GM03348 (cell line): Measurements from ENCODE around the gene MARCHF10.
"Not testable (repeated sequence)": the region's sequence is repeated elsewhere in the genome, so short reads cannot be mapped to it uniquely, and the experiment has no call there.

Experiments used
- DNase-seq: peaks from one replicate; pipeline ENCODE4 v3.0.0; 2012; ENCODE audit warnings: low spot score

Gene MARCHF10

DNA sequence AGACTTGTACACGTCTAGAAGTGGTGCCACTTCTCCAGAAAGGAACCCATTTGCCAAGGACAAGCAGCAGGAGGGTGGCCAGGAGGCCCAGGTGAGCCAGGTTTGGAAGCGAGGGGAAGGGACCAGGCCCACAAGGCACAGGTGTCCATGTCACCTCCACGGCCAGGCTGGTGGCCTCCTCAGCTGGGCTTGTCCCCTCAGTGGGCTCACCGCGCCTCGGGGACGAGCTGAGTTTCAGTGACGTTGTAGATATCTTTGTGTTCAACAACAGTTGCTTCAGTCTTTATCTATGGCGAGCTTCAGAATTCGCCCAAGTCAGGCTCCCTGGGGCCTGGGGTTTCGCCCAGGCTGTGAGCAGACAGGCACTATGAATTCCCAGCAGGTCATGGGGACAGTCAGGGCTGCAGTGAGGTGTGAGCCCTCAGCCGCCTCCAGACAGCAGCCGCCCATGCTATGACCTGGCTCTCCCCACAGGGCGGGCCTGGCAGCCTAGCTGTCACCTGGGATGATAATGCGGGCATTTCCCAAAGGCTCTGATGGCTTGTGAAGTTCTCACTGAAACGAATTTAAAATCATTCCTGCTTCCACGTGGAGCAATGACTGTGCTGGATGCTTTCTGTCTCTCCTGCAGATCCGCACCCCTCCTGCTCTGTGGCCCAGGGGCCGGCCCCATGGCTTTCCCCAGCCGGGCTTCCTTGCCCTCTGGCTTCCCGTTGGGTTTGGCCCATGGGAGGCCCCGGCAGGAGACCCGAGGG is 91.1 kb downstream of the MARCHF10 start:
- DNase-seq: no peak

DNA sequence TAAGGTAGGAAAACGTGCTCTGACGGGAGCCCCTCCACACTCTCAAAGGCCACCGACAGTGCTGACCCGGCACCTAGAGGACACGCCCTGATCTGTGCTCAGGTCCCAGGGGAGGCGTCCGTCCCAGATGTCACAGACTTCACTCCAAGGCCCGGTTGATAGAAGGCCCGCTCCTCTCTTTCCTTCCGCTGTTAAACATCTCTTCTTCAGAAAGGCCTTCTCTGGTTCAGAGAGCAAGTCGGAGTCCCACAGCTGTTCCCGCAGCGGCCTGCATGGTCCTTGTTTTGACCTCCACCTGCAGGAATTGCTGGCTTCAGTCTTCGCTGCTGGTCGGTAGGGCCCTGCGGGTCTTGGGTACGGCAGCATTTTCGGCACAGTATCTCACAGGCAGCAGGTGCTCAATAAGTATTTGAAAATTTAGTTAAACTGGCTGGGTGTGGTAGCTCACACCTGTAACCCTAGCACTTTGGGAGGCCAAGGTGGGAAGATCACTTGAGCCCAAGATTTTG is 92.2 kb downstream of the MARCHF10 start:
- no peak for DNase-seq

DNA sequence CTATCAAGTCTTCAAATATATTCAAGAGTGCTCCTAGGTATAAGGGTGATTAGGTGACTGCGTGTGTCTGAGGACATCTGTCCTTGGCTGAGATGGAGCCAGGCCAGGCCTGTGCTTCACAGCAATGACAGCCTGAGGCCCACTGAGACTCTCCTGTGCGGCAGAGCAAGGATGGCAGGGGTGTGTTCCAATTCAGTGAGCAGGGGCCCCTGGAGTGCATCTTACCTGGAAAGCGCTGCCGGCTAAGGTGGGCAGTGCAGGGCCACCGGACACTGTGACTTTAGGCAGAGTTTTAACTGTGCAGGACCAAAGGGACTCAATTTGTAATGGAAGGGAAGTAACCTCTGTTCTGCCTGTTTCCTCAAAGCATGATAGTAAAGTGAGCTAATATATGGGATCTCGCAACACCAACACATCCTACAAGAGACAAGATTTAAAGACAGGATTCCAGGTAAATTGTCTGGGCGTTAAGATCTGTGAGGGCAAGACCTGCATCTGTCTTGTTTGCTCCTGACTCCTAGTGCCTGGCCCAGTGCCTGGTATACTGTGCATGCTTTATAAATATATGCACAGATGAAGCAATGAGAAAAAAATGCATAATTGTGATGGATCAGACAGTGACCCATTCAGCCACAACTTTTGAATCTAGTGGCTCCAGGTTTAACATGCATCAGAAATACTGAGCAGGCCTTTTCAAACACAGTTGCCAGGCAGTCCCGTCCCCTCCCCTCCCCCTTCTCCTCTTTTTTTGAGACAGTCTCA is 93.9 kb downstream of the MARCHF10 start:
- DNase-seq: peak; percentile 40

DNA sequence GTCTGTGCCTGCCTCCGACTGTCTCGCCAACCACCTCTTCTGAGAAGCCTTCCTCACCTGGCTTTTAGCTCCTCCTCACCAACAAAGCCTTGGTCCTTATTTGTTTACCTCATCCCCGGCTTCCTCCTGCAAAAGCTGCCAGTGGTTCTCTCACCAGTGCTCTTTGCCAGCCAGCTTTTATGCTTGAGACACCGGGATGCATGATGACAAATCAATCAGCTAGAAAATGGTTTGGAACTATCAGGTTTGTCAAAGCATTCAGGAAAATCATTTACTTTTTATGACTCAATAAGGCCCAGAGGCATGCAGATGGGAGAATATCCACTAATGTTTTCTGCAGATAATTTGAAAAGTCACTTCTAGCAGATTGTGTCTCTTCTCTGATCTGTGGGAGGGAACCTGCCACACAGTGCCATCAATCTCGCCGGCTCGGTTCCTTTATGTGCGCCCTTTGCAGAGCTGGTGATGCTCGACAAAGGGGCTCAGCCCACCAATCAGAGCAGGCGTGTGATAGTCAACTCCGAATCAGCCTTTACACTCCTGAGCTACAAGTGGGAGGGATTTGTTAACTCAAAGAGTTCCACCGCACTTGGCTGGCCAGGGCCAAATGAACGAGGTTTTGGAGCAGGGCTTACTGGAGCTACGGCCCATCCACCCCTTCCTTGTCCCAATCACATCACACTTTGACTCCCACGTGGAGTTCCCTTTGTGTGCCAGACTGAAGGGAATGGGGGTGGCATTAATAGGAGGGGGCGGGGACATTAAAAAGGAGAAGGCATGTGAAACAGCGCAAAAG is 94.8 kb downstream of the MARCHF10 start:
- no peak for DNase-seq

DNA sequence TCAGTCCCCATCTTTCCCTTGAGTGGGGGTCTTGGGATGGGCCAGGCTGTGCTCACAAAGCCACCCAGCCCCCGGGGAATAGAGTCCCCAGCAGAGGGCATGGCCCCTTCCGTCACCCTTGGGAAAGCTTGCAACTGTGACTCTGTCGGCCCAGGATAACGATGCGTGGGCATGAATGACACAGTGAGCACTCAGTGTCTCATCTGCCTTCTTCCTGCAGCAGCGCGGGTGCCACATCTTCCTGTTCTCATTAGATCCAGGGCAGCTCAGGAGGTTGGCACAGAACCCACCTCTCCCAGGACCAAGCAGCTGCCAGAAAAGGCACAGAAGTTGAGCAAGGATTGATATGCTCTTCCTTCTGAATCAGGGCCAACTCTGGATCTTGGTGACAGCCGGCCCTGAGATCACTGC is 95.9 kb downstream of the MARCHF10 start:
- no peak for DNase-seq

DNA sequence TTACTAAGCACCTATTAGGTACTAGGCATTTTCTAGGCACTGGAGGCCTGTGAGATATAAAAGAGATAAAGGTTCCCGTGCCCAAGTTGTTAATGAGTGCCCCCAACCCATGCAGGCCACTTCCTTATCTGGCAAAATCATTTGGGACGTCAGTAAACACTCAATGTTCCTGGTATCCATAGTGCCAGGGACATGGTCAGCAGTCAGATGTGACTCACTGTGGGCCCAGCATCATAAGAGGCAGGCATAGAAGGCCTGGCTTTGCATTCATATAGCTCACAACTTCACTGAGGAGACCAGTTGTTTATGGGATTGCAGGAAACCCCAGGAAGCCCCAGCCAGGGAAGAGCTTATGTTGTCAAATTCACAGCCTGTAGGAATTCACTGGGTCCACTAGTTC is 99.5 kb downstream of the MARCHF10 start:
- DNase-seq: no peak

DNA sequence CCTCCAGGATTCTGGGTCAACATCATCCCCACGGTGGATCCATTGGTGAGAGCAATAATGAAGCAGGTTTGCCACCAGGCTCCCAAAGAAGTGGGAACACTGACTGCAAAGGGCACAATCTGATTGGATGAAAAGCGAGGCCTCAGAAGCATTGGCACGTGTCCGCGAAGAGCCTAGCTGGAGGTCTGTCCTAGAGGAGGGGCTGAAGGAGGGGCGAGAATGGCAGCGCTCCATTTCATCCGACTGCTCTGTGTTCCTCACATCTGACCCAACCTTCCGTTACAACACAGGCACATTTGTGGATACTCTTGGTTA is 100.7 kb downstream of the MARCHF10 start:
- no peak for DNase-seq

DNA sequence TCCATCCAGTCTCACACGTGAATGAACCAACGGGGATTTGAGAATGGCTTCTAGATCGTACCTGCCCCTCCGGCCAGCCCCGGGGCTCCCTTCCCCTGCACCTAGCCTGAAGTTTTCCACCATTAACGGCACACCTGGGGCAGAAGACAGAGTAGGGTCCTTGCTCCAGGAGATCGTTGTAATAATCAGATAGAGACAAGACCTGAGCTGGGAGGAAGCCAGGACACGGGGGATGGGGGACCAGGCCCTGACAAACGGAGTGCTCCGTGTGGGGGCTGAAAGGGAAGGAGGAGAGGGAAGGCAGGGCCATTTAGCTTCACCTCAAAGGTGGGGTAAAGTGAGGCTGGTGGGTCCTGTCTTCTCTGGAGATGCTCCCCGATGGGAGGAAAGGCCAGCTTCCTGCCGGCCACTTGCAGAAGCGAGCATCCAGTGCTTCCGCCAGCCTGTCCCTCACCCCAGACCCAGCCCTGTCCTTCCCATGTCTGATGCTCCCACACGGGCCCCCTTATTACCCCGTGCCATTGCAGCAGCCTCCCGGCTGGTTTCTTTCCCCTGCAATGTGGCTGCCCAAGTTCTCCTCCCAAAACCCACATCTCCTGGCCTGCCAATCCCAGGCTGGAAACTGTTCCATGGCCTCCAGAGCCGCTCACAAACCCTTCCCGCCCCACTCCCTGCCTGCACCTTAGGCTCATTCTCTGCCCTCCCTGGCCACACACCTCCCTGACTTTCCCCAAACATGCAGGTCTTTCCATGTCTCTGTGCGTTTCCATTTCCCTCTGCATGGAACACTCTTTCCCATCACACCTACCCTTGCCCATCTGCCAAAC is 101.3 kb downstream of the MARCHF10 start:
- no peak for DNase-seq

DNA sequence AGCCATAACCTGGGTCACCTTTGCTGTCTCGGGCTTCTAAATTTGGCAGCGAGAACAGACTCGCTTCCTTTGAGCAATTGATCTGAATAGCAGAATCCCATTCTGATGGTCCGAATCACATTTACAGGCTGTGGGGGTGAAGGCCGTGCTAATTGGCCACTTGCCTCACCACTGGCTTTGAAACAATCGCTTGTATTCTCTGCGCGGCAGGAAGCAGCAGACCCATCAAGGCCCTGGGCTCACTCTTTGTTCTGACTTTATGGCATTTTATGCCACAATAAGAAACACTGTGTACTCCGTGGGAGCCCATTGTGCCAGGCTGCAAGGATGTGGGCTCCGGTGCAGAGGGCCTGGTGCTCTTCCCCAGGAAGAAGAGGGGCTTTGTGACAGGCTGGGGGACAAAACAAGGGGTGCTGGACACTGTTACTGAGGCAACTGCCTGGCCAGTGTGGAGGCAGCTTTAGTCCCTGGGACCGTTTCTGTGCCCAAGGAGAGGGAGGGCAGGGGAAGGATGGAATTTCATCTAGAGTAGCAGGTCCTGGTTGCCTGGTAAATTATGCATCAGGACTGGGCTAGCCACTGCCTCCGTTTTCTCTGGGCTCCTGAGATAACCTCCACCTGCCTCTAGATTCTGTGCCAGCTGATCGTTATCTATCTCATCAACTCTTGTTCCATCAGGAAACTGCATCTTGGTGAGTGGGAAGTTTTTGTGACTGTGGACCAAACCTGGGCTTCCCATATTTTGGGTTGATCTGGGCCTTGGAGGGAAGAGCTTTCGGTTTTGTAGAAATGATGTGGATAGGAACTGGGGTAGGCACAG is 102.1 kb downstream of the MARCHF10 start:
- DNase-seq: no peak

DNA sequence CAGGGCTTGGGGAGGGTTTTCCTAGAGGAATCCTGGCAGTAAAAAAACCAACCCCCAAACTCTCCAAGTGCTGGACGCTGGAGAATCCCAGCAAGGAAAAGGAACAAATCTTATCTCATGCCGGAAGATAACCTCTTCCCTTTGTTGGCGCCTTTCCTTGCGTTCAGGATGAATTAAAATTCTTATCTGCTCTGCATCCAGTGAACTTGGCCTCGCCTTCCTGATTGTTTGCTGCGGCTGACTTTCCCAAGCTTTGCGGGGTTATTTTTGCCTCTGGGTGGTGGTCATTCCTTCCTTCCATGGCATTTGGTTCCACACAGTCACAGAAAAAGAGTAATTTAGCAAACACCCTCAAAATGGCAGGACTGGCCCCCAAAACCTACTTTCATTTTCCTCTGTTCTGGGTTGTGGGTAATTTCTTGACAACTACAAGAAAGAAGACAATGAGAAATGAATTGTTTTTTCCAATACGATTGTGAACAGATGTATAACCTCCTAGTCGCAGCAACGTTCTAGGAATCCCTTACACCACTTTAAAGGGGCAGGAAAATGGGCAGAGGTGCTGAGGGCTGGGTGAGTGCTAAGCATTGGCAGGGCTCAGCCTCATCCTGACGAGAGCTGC is 102.8 kb downstream of the MARCHF10 start:
- DNase-seq: no peak

DNA sequence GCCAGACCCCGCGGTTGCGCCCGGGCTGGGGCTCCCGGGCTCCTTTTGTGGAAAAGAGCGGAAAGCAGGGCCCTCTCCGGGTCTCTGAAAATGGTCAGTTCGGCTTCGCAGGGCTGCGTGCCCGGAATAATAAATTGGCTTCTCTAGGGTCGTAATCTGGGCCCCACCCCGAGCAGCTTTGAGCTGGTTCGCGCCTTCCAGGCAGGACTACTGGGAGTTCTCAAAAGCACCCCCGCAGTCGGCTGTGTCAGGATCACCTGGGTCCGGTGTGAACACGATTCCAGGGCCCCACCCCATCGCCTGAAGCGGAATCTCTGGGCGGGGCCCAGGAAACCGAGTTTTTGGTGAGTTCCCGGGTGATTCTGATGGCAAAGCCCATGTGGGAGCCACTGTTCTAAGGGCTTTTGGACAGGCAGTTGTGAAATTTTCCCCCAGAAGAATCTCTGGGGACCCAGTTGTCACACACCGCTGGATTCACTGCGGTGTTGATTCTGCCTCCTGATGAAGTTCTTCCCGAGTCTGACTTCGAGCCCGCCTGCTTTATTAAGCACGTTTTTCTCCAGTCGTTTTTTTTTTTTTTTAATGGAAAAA is 103.6 kb downstream of the MARCHF10 start:
- peak; percentile 44 for DNase-seq

DNA sequence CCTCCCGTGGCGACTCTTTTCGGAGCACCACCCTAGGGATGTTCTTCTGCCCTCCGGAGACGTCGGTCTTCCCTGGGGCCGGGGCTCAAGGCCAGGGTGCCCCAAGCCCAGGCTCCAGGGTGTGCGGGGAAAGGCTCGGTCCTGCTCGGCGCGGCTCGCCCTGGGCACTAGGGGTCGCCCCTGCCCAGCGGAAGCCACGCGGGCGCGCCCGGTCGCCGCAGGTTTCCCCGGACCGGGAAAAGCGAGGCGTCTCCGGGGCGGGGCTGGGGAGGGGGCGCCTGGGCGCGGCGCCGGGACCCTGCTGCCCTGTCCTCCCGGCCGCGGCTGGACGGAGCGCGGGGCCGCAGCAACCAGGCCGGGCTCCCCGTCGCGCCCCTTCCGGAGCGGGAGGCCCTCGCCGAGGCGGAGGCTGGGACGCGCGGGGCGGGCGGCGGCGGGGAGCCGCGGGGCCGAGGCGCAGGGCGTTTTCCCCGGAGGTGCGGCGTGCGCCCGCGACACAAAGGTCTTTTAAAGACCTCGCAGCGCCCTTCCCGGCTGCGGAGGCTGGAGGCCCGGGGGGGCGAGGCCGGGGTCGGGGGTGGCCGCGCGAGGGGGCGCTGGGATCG is 104.2 kb downstream of the MARCHF10 start:
- peak; percentile 93 for DNase-seq

DNA sequence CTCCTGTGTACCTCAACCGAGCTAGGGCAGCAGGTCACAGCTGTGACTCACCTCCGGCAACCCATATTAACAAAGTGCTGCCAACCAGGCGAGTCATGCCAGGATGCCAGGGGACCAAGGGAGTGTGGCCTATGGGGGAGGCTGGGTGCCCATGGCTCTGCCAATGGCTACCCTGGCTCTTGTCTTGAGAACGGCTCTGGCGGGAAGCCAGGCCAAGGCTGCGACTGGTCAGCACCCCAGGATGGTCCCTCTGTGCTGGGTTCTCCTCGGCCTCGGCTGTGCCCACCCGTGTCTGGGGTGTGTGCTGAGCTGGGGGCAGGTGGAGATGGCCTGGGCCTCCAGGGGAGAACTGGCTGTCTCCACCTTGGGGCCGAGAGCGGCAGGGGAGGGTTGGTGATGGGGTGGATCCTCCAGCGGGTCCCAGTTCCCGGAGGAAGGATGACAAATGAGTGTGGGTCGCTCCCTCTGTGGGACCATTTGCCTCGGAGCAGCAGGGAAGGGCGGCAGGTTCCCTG is 104.8 kb downstream of the MARCHF10 start:
- DNase-seq: peak; percentile 49

DNA sequence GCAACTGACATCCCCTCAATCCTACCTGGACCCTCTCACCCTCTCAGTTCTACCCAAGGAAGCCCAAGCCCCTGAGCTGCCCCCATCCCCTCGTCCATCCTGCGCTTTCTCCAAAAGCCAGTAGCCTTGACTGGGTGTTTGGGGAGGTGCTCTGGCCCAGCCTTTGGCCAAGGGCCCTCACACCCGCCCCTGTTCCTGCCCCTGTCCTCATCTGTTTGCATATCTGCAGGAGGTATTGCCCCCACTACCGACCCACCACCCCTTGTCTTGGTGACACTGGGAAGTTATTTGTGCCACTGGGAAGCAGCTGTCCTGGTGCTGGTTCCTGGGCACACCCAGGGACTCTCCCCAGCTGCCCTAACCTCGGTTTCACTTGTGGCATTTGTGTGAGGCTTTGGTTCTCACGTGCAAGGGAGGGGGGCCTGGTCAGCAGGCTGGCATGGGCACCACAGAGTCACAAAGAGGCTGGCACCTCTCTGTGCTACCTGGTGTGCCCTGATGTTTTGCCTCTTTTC is 105.3 kb downstream of the MARCHF10 start:
- DNase-seq: no peak

DNA sequence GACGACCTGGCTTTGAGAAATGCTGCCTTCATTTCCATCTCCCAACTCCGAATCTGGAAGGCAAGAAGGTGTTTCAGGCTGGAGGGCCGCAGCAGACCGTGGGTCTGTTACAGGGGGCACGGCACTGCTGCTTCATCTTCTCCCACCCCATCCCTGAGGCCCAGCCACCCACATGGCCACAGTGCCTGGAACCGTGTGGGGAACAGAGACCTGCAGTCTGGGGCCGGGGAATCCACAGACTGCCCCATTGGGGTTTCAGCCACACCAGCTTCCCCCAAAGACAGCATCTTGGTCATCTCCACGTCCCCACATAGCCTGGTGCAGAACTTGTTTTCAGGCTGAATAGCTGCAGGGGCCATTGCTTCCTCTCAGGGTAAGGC is 106.4 kb downstream of the MARCHF10 start:
- DNase-seq: no peak

DNA sequence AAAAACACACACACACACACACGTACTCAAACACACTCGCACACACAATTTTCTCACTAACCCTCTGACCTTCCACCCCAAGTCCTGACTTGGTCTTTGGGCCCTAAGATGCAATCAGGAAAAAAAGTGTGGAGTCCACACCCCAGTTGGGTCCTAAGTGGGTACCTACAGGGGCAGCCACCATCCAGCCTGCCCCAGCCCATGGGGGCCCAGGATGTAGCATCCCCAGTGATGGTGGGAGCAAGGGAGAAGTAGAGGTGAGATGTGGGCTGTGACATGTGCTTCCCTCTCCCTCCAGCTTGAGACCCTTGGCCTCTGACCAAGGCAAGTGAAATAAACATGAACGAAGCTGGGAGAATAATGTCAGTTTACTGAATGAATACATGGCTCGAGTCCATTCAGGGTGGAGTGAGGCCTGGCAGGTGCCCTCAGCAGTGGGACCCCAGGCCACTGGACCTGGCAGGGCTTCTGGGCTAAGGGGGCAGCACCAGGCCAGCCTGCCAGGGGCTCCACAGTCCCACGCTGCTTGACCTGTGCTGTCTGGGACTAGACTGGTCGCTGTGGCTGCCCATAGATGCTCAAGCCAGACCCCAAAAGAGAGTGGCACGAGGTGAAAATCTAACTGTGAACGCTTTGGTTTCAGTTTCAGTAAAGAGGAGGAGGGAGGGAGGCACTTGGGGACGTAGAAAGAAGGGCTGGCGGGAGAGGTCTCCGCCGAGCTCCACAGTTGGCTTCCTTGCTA is 107.0 kb downstream of the MARCHF10 start:
- no peak for DNase-seq

DNA sequence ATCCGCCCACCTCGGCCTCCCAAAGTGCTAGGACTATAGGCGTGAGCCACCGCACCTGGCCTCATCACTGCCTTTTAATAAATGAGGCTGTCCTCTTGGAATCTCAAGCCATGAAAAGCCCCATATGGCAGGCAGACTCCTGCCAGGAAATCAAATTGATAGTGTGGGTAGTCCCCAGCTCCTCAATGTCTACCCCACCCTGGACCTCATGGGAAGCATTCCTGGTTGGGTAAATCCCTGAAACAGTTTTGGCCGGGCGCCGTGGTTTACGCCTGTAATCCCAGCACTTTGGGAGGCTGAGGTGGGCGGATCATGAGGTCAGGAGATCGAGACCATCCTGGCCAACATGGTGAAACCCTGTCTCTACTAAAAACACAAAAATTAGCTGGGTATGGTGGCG is 109.7 kb downstream of the MARCHF10 start:
- not testable (repeated sequence) for DNase-seq

DNA sequence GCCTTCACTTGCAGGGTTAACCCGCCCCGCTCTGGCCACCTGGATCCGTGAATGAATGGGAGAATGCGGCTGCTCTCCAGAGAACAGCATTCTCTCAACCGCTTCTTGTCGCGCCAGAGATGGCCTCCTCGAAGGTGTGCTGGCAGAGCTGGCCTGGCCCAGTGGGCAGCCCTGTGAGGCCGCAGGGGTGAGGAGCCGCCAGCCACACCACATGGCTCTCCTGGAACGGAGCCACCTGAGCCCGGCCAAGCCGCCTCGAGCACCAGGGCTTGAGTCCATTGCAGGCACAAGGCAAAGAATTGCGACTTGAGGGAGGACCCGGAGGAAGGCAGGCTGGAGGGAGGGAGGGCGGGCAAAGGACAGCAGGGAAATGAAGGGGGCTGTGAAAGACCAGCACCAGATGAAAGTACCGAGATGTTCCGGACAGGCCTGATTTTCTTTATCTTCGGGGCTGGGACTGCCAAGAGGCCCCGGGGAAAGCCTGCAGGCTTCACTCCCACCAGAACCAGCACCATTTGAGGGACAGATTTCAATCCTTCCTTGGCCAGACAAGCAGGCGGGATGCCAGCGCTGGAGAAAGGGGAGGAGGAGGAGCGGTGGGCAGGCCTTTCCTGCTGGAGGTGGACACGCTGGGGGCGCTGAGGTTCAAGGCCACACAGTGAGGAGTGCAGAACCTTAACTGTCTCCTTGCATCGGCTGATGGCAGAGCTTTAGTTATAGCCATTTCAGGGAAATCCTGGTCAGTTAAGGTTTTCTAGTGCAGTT is 111.2 kb downstream of the MARCHF10 start:
- DNase-seq: peak; percentile 61
